OCI-LY1 (cell line): ENCODE data around the gene CCDC187.

Source experiments
- H2AFZ ChIP-seq: fragments of 200-600 bp; sonication (generic), shearing (Covaris generic); 2 replicates; pipeline ENCODE4 v1.6.0; 2014; ENCODE audit warnings: antibody characterized with exemption, mild to moderate bottlenecking, low read length
- H3F3A ChIP-seq: fragments of 200-600 bp; sonication (generic), shearing (Covaris generic); 2 replicates; pipeline ENCODE4 v1.6.0; 2014; ENCODE audit warnings: mild to moderate bottlenecking, antibody characterized with exemption, low read length, moderate library complexity; ENCODE audit not compliant: insufficient read depth
- H3K27ac ChIP-seq: fragments of 200-600 bp; sonication (generic); 2 replicates; pipeline ENCODE4 v1.5.1; 2014; ENCODE audit warnings: low read length, mixed run types, mild to moderate bottlenecking, low read depth; ENCODE audit not compliant: poor library complexity, severe bottlenecking
- H3K27me3 ChIP-seq: fragments of 200-600 bp; sonication (generic); 2 replicates; pipeline ENCODE4 v1.6.0; 2014; ENCODE audit warnings: antibody characterized with exemption, mild to moderate bottlenecking, low read length, moderate library complexity; ENCODE audit not compliant: insufficient read depth
- H3K36me3 ChIP-seq: fragments of 200-600 bp; sonication (generic); 2 replicates; pipeline ENCODE4 v1.6.1; 2014; ENCODE audit warnings: mild to moderate bottlenecking, antibody characterized with exemption, low read length, moderate library complexity, mixed read lengths; ENCODE audit not compliant: insufficient read depth
- H3K4me1 ChIP-seq: fragments of 200-600 bp; sonication (generic); 2 replicates; pipeline ENCODE4 v1.5.1; 2014; ENCODE audit warnings: mild to moderate bottlenecking, low read length, moderate library complexity; ENCODE audit not compliant: insufficient read depth, severe bottlenecking
- H3K4me2 ChIP-seq: fragments of 200-600 bp; sonication (generic), shearing (Covaris generic); 2 replicates; pipeline ENCODE4 v1.6.1; 2014; ENCODE audit warnings: low read length
- H3K4me3 ChIP-seq: fragments of 200-600 bp; sonication (generic); 2 replicates; pipeline ENCODE4 v1.5.1; 2014; ENCODE audit warnings: low read length, low read depth, mild to moderate bottlenecking, mixed read lengths; ENCODE audit not compliant: poor library complexity, severe bottlenecking
- H3K79me2 ChIP-seq: fragments of 200-600 bp; shearing (Covaris generic); 2 replicates; pipeline ENCODE4 v1.6.1; 2016; ENCODE audit warnings: mixed run types, low read length, mixed read lengths; ENCODE audit not compliant: insufficient read depth
- H3K9ac ChIP-seq: fragments of 200-600 bp; sonication (generic), shearing (Covaris generic); 2 replicates; pipeline ENCODE4 v1.6.1; 2014; ENCODE audit warnings: mild to moderate bottlenecking, low read length, mixed read lengths
- H3K9me2 ChIP-seq: fragments of 200-600 bp; sonication (generic), shearing (Covaris generic); 2 replicates; pipeline ENCODE4 v1.6.1; 2014; ENCODE audit warnings: low read depth, mild to moderate bottlenecking, low read length, mixed read lengths
- H3K9me3 ChIP-seq: fragments of 200-600 bp; shearing (Covaris generic); 2 replicates; pipeline ENCODE4 v1.6.1; 2014; ENCODE audit warnings: low read length, mixed read lengths
- H4K20me1 ChIP-seq: fragments of 200-600 bp; sonication (generic), shearing (Covaris generic); 2 replicates; pipeline ENCODE4 v1.6.0; 2016; ENCODE audit warnings: mild to moderate bottlenecking, low read length; ENCODE audit not compliant: insufficient read depth
- EZH2 ChIP-seq: fragments of 200-600 bp; sonication (generic), shearing (Covaris generic); IDR thresholded peaks from 2 replicates; pipeline ENCODE4 v1.8.0; 2017; ENCODE audit warnings: borderline replicate concordance, mixed run types, mild to moderate bottlenecking, antibody characterized with exemption, low read length, moderate library complexity, mixed read lengths
- TF ChIP-seq, protein P1 (sequence below): fragments of 200-600 bp; sonication (generic), shearing (Covaris generic); IDR thresholded peaks from 2 replicates; pipeline ENCODE4 v1.5.1; 2017; ENCODE audit warnings: mild to moderate bottlenecking, antibody characterized with exemption, low read length, moderate library complexity, mixed read lengths

Gene CCDC187

DNA sequence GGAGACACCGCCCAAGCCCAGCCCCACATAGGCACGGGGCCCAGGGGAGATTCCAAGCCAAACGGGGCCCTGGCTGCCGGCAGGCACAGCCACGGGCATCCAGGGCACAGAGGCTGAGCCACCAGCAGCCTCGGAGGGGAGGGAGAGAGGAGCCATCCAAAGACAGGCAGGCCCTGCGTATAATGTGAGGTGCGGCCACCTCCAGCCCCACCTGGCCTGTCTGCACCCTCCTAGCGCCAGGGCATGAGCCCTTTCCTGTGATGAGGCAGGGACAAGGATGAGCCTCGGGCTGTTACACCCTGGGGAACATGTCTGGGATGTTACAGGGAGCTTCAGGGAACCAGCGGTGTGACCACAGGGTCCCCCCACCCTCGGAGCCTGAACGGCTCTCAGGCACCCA lies 1.1 kb upstream of the CCDC187 start:
- H3K4me2 ChIP-seq: no peak overlapping the region
- no peaks in the 10 kb centered on the region for H3K9me2 ChIP-seq

DNA sequence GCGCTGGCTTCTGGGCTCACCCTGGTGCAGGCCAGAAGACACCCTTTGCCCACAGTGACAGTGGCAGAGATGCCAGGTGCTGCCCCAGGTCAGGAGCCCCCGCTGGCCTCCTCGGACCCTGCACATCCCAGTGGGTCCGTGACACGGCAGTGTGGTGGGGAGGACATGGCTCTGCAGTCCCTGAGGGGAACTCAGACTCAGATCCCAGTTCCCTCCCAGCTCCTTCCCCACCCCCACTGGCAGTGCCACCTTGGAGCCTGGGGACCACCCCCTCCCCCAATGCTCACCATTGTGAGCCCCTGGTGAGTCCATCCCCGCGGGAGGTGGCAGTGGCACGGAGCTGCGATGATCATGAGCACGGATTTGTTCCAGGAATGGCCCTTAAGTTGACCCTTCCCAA lies 562 bp upstream of the CCDC187 start:
- no peak overlapping the region for H2AFZ ChIP-seq
- no peak overlapping the region for H3K4me3 ChIP-seq
- no peak overlapping the region for H3K9ac ChIP-seq
- no peaks in the 10 kb centered on the region for H3K9me3 ChIP-seq
- H3K9me2 ChIP-seq: no peaks in the 10 kb centered on the region
- H3K79me2 ChIP-seq: no peaks in the 10 kb centered on the region
- no peaks in the 10 kb centered on the region for H3K36me3 ChIP-seq
- H4K20me1 ChIP-seq: no peaks in the 10 kb centered on the region
- TF ChIP-seq, protein P1, sequence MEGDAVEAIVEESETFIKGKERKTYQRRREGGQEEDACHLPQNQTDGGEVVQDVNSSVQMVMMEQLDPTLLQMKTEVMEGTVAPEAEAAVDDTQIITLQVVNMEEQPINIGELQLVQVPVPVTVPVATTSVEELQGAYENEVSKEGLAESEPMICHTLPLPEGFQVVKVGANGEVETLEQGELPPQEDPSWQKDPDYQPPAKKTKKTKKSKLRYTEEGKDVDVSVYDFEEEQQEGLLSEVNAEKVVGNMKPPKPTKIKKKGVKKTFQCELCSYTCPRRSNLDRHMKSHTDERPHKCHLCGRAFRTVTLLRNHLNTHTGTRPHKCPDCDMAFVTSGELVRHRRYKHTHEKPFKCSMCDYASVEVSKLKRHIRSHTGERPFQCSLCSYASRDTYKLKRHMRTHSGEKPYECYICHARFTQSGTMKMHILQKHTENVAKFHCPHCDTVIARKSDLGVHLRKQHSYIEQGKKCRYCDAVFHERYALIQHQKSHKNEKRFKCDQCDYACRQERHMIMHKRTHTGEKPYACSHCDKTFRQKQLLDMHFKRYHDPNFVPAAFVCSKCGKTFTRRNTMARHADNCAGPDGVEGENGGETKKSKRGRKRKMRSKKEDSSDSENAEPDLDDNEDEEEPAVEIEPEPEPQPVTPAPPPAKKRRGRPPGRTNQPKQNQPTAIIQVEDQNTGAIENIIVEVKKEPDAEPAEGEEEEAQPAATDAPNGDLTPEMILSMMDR: no peak
- TF ChIP-seq EZH2: no peak
- H3K4me1 ChIP-seq: no peaks in the 10 kb centered on the region
- no peak overlapping the region for H3K27ac ChIP-seq
- H3K27me3 ChIP-seq: no peaks in the 10 kb centered on the region
- no peaks in the 10 kb centered on the region for H3F3A ChIP-seq
- H3K4me2 ChIP-seq: no peak overlapping the region

More for the DNA sequence above, 1.1 kb upstream of the CCDC187 start:
- TF ChIP-seq, protein P1: no peak
- TF ChIP-seq EZH2: no peak
- no peaks in the 10 kb centered on the region for H3K36me3 ChIP-seq
- H3K9me3 ChIP-seq: no peaks in the 10 kb centered on the region
- no peak overlapping the region for H3K9ac ChIP-seq
- no peaks in the 10 kb centered on the region for H3K27me3 ChIP-seq
- no peak overlapping the region for H2AFZ ChIP-seq
- H3K4me3 ChIP-seq: no peak overlapping the region
- H3K27ac ChIP-seq: no peak overlapping the region
- no peaks in the 10 kb centered on the region for H3K4me1 ChIP-seq
- no peaks in the 10 kb centered on the region for H3F3A ChIP-seq
- no peaks in the 10 kb centered on the region for H3K79me2 ChIP-seq
- H4K20me1 ChIP-seq: no peaks in the 10 kb centered on the region

DNA sequence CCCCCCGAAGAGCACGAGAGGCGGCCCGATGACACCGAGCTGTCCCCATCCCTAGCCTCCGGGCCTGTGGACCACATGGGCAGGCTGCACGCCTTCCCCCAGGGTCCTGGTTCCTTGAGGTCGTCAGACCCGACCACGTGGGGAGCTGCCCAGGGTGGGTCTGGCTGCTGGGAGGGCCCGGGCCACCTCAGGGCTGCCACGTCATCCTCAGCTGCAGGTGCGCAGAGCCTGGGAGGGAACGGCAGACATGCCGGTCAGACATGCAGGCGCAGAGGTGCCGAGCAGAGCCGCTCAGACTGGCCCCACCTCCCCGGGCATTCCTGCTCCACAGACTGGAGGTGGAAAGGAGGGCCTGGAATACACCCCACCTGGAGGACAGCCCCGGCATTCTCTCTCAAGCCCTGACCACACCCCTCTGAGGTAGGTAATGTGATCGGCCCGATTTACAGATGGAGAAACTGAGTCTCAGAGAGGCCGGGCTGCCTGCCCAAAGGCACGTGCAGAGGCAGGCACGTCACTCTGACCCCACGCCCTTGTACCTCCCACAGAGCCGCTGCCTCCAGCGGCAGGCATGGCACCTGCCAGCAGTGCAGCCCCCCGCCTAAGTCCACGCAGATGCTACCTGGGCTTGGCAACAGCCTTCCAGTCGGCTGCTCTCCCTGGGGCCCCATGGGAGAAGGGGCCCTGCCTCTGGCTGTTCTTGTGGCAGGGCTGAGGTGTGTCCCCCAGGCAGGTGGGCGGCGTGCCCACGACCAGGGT lies 649 bp downstream of the CCDC187 start:
- H4K20me1 ChIP-seq: no peaks in the 10 kb centered on the region
- H3K9me3 ChIP-seq: no peaks in the 10 kb centered on the region
- no peak overlapping the region for H3K27ac ChIP-seq
- no peaks in the 10 kb centered on the region for H3K4me1 ChIP-seq
- H3K79me2 ChIP-seq: no peaks in the 10 kb centered on the region
- no peaks in the 10 kb centered on the region for H3K9me2 ChIP-seq
- H2AFZ ChIP-seq: no peak overlapping the region
- no peak overlapping the region for H3K4me2 ChIP-seq
- no peak for TF ChIP-seq EZH2
- TF ChIP-seq, protein P1: no peak
- H3K27me3 ChIP-seq: 0 out of 2 replicates have a peak, but pooled peaks cover 7% of the 10 kb centered on the region
- no peaks in the 10 kb centered on the region for H3K36me3 ChIP-seq
- no peaks in the 10 kb centered on the region for H3F3A ChIP-seq
- H3K9ac ChIP-seq: no peak overlapping the region
- H3K4me3 ChIP-seq: no peak overlapping the region
